Erythroblast (primary cell): Measurements from ENCODE around the gene CLTB.

Experiments
- GATA1 ChIP-seq: IDR thresholded peaks from 2 replicates; pipeline ENCODE4 v1.6.1; 2011; ENCODE audit warnings: low read depth, mild to moderate bottlenecking, control low read depth, low read length, moderate library complexity
- POLR2A ChIP-seq: IDR thresholded peaks from 2 replicates; pipeline ENCODE4 v1.6.1; 2011; ENCODE audit warnings: mild to moderate bottlenecking, low read length

- no peak for TF ChIP-seq POLR2A
- no peak for TF ChIP-seq GATA1
Measured at GRCh38 chr5:176356179-176356566, 60.2 kb downstream of the CLTB start.
